HEK293T (cell line): ENCODE data around the gene HSPG2.
"Not testable (repeated sequence)": the region's sequence is repeated elsewhere in the genome, so short reads cannot be mapped to it uniquely, and the experiment has no call there.

Experiments
- ARNT ChIP-seq: fragments of 450-650 bp; IDR thresholded peaks from 2 replicates; pipeline ENCODE4 v1.6.1; 2017; ENCODE audit warnings: mild to moderate bottlenecking
- BHLHE40 ChIP-seq: fragments of 450-650 bp; IDR thresholded peaks from 2 replicates; pipeline ENCODE4 v1.6.1; 2016; ENCODE audit warnings: mild to moderate bottlenecking, moderate library complexity, borderline replicate concordance
- FOXA1 ChIP-seq: fragments of 450-650 bp; IDR thresholded peaks from 2 replicates; pipeline ENCODE4 v1.6.1; 2016; ENCODE audit warnings: mild to moderate bottlenecking
- FOXM1 ChIP-seq: fragments of 450-650 bp; IDR thresholded peaks from 2 replicates; pipeline ENCODE4 v1.6.1; 2017; ENCODE audit warnings: mild to moderate bottlenecking, borderline replicate concordance
- HDGF ChIP-seq: fragments of 450-650 bp; IDR thresholded peaks from 2 replicates; pipeline ENCODE4 v1.6.1; 2017; ENCODE audit warnings: antibody characterized with exemption, borderline replicate concordance
- L3MBTL2 ChIP-seq: fragments of 450-650 bp; conservative IDR thresholded peaks from 2 replicates; pipeline ENCODE4 v1.6.1; 2016; ENCODE audit warnings: mild to moderate bottlenecking
- LEF1 ChIP-seq: fragments of 450-650 bp; IDR thresholded peaks from 2 replicates; pipeline ENCODE4 v1.6.1; 2017; ENCODE audit warnings: mild to moderate bottlenecking, borderline replicate concordance
- NFRKB ChIP-seq: fragments of 450-650 bp; IDR thresholded peaks from 2 replicates; pipeline ENCODE4 v1.6.1; 2016; ENCODE audit warnings: mild to moderate bottlenecking, moderate library complexity
- SP1 ChIP-seq: fragments of 450-650 bp; IDR thresholded peaks from 2 replicates; pipeline ENCODE4 v1.6.1; 2017
- SUZ12 ChIP-seq: fragments of 450-650 bp; IDR thresholded peaks from 2 replicates; pipeline ENCODE4 v1.6.1; 2016; ENCODE audit warnings: mild to moderate bottlenecking
- TARDBP ChIP-seq: fragments of 450-650 bp; IDR thresholded peaks from 2 replicates; pipeline ENCODE4 v1.6.1; 2016
- ZNF384 ChIP-seq: fragments of 450-650 bp; IDR thresholded peaks from 2 replicates; pipeline ENCODE4 v1.6.1; 2016
- TF ChIP-seq, protein P1 (sequence below): fragments of 450-650 bp; IDR thresholded peaks from 2 replicates; pipeline ENCODE4 v1.6.1; 2016

DNA sequence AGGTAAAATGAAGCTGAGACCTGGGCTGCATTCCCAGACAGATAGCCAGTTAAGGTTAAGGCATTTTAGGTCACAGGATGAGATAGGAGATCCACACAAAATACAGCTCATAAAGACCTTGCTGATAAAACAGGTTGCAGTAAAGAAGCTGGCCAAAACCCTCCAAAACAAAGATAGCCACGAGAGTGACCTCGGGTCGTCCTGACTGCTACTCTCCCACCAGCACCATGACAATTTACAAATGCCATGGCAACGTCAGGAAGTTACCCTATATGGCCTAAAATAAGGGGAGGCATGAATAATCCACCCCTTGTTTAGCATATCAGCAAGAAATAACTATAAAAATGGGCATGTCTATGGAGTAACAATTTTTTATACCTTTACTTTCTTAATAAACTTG is 33.4 kb upstream of the HSPG2 start:
- not testable (repeated sequence) for TF ChIP-seq HDGF, BHLHE40, ARNT, TARDBP, L3MBTL2, SP1, SUZ12, LEF1, FOXA1, FOXM1, ZNF384, NFRKB
- TF ChIP-seq, protein P1, sequence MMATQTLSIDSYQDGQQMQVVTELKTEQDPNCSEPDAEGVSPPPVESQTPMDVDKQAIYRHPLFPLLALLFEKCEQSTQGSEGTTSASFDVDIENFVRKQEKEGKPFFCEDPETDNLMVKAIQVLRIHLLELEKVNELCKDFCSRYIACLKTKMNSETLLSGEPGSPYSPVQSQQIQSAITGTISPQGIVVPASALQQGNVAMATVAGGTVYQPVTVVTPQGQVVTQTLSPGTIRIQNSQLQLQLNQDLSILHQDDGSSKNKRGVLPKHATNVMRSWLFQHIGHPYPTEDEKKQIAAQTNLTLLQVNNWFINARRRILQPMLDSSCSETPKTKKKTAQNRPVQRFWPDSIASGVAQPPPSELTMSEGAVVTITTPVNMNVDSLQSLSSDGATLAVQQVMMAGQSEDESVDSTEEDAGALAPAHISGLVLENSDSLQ: not testable (repeated sequence)
